Fibroblast of the aortic adventitia (primary cell): Measurements from ENCODE around the gene UBE2M. TPM values are rescaled to one million over a fixed set of nuclear protein-coding genes. Genes with fewer than 3 reads are reported as not detected.
"Not testable (repeated sequence)": the region's sequence is repeated elsewhere in the genome, so short reads cannot be mapped to it uniquely, and the experiment has no call there.

Experiments
- DNase-seq: peaks from one replicate; pipeline ENCODE4 v3.0.0-alpha.2; 2010; ENCODE audit warnings: low read depth
- H3K4me3 ChIP-seq: 2 replicates; pipeline ENCODE4 v1.5.1; 2011; ENCODE audit warnings: low read depth, mild to moderate bottlenecking, control low read depth, low read length, moderate library complexity
- CTCF ChIP-seq: IDR thresholded peaks from 2 replicates; pipeline ENCODE4 v1.5.1; 2011; ENCODE audit warnings: mild to moderate bottlenecking, low read length, control low read depth, inconsistent platforms; ENCODE audit not compliant: insufficient read depth
- total RNA-seq: library from RNA; depleted of rRNA; stranded (reverse); fragments of >200 nt; gene quantifications from 2 replicates; pipeline ENCODE4 v1.2.3, GENCODE V29; 2012; ENCODE audit warnings: low replicate concordance

UBE2M gene
- total RNA-seq: 36.8 and 55.1 TPM in 2 replicates

GRCh38 chr19:58558066-58558622 is at the start of gene UBE2M:
UBE2M (minus strand) TSS chr19:58558611; CDS start chr19:58558381, 230 bp downstream.
- peak; percentile 33 for DNase-seq
- peak within 1 kb of the TSS; percentile 92 for H3K4me3 ChIP-seq
- TF ChIP-seq CTCF: no peak

GRCh38 chr19:58607213-58607612 is 48.8 kb upstream of the UBE2M start:
- not testable (repeated sequence) for H3K4me3 ChIP-seq, DNase-seq

- not testable (repeated sequence) for H3K4me3 ChIP-seq, DNase-seq
These were observed 48.0 kb upstream of the UBE2M start for GRCh38 chr19:58606251-58606896.

GRCh38 chr19:58586133-58586765 is 27.8 kb upstream of the UBE2M start:
- DNase-seq: no peak
- H3K4me3 ChIP-seq: no peak overlapping the region
- no peak for TF ChIP-seq CTCF

GRCh38 chr19:58585442-58586132 is 27.2 kb upstream of the UBE2M start:
- no peak overlapping the region for H3K4me3 ChIP-seq
- DNase-seq: no peak
- TF ChIP-seq CTCF: no peak

- H3K4me3 ChIP-seq: no peak overlapping the region
- no peak for DNase-seq
- TF ChIP-seq CTCF: no peak
These were observed 26.4 kb upstream of the UBE2M start for GRCh38 chr19:58584498-58585441.

GRCh38 chr19:58582985-58583384 is 24.6 kb upstream of the UBE2M start:
- no peak for DNase-seq
- no peak for TF ChIP-seq CTCF
- no peak overlapping the region for H3K4me3 ChIP-seq
